ENCODE data around the gene DVL2.

GRCh38 chr17:7250695-7251627, 16.6 kb upstream of the DVL2 start:
- TF ChIP-seq CTCF (IDR thresholded peaks at IDR 0.05) (no peak), POLR2AphosphoS5 (IDR thresholded peaks at IDR 0.05) (no peak), POLR2A (IDR thresholded peaks at IDR 0.05; ENCODE audit: low read depth) (no peak), EP300 (IDR thresholded peaks at IDR 0.05) (no peak)
